Fibroblast of skin of abdomen (primary cell): Measurements from ENCODE around the gene NCAPD3.
"Not testable (repeated sequence)": the region's sequence is repeated elsewhere in the genome, so short reads cannot be mapped to it uniquely, and the experiment has no call there.

Source experiments
- DNase-seq: peaks from one replicate; pipeline ENCODE4 v3.0.0-alpha.2; 2013

The NCAPD3 gene

DNA sequence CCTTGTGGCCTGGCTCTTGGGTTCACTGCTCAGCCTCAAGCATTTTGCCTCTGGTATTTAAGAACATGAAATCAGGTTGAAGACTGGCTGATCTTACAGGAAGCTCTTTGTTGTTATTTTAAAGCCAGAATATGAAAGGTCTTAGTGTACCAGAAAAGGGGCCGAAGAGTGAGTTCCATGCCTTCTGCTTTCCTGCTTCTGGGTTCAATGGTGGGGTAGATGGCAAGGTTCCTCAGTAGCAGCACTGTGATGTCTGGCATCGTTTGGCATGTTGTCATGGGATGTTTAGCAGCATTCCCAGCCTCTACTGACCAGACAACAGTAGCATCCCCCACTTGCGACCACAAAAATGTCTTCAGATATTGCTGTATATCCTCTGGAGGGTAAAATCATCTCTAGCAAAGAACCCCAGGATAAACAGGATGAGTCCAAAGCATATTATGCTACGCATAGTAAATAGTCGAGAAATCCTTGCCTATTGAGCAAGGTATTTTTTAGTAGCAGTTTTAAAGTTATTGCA is 3.1 kb upstream of the NCAPD3 start:
- peak; percentile 23 for DNase-seq

DNA sequence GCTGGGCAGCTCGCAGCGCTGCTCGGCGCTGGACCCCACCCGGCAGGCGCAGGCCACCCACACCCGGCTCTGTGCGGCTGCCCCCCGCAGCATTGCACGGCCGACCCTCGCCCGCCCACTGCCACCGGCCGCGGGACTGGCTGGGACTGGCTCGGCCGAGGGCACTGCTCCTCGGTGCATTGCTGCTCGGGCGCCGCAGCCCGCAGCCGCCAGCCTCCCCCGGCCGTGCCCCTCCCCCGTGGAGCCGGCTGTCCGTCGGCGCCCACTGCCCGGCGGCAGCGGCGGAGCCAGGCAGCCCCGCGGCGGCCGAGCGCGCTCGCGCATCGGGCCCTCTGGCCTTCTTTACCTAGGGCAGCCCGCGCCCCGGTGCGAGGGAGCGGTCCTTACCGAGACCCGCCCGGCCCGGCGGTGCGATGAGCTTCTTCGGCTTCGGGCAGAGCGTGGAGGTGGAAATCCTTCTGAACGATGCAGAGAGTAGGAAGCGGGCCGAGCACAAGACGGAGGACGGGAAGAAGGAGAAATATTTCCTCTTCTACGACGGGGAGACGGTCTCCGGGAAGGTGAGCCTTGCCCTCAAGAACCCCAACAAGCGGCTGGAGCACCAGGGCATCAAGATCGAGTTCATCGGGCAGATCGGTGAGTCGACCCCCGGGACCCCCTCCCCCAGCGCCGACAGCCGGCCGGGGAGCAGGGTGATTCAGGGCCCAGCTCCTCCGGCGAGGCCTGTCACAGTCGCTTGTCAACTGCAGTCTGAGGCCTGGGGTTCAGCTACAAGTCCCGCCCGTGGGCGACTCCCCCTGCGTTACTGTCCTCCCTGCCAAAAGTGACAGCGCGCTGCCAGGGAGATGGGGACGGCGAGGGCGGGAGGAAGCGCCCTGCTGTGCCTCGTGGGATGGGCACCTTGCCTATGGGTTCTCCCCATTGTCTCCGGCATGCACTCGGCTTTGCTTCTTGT is 1.2 kb upstream of the NCAPD3 start:
- DNase-seq, result no peak

DNA sequence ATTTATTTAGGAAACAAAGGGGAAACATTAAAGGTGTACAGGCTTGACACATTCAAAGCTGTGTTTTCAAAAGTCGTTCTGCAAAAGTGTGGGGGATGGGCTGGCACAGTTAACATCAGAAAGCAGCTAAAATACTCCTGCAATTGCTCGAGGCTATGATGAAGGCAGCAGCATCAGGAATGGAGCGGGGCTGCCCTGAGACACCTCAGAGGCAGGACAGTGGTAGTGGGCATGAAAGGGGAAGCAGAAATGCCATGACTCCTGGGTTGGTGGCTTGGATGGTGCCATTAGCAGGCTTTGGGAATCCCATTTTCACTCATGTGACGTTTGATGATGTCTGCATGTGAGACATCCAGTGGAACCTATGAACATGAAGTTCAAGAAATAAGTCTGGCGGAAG is 646 bp downstream of the NCAPD3 start:
- no peak for DNase-seq

DNA sequence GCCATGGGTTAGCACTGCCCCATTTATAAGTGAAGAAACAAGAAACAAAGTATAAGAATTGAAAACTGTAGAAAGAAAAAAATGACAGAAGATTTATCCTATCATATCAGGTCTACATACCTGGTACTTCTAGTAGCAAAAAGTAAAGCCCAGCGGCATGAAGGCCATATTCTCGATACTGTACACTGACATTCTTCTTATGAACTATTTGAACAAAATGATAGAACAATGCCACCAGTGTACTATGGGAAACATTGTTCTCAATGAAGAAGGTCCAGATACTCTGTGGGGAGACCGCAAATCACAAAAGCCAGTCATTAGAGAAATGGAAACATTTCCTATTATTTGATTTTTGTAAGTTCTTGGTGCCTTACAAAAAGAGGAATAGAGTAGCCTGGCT is 7.0 kb downstream of the NCAPD3 start:
- no peak for DNase-seq

DNA sequence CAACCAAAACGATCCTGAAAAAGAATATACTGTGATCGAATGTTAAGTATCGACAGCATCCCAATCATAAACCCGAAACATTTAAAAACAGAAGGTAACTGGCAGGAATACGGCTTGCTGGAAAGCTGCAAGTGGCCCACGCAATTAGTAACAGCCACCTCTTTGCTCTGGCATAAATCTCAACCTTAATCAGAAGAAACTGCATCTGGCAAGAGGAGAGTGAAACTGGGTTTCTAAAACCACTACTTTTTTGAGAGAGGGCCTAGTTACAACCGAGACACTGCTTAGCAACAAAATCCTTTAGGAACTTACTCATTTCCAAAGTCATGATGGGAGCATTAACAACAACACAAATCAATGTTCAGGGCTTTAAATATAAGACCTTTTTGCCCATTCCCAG is 7.9 kb downstream of the NCAPD3 start:
- no peak for DNase-seq

DNA sequence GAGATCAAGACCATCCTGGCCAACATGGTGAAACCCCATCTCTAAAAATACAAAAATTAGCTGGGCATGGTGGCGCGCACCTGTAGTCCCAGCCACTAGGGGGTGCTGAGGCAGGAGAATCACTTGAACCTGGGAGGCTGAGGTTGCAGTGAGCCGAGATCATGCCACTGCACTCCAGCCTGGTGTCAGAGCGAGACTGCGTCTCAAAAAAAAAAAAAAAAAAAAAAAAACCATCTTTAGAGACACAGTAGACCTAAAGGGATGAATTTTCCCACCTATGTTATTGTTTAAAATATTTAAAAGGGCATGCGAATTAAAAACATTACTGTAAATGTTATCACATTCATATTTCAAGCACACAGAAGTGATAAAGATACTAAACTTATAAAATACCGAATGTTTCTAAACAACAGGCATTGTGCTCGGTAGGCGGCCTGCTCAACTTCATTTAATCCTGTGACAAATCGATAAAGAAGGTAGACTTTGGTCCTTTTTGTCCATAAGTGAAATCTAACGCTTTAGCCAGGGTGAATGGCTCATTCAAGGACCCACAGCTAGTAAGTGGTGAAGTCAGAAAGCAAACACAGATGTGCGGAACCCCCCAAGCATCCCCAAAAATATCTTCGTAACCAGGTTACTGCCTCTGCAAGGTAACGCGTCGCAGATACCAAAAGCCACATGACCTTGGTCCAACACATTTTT is 16.1 kb downstream of the NCAPD3 start:
- DNase-seq, result peak; percentile 10

DNA sequence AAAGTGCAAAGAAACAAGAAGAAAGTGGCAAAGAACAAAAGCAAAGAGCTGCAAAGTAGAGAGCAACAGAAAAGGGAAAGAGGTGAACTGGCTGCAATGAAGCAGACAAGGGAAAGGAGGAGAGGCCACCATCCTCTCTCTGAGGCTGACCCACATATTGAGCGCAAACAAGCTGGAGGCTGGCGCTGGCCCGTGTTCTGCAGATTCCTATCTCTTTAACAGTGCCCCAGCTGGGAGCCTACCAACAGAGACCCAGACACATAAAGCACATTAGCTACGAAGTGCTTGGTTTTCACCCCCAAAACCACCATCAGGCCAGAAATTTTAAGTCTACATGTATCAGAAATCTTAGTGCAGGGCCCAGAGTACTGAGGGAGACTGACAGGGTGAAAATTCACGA is 17.6 kb downstream of the NCAPD3 start:
- DNase-seq, result no peak

DNA sequence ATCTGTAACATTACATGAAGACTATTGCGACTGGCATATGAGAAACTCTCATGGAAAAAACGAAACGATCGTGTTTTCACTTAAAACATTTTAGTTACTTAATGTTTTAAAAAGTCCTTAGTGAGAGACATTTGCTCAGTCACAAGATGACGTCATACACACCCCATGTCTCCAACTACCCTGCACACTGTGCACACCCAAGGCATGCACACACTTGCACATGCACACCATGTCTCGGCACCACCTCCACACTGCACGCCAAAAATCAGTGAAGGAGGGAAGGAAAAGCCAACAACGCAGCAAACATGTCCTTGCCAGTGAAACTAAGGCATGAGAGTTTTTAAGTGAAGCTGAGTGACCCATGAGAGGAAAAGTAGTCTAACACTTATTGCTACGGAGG is 18.0 kb downstream of the NCAPD3 start:
- no peak for DNase-seq

DNA sequence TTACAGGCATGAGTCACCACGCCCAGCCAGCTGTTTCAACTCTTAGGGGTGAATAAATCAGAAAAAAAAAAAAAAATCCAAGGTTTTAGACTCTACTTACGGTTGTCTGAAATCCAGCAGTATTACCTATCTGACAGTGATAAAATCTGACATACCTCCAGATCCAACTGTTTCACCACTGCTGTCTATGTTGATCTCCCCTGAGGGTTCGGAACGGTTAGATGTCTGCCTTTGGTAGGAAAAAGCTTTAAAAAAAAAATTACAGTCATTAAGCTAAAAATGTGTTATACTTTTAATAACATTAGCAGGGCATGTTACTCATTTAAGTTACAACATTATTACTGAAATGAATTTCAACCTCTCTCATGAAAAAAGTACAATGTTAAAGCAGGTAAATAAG is 21.1 kb downstream of the NCAPD3 start:
- DNase-seq, result no peak

DNA sequence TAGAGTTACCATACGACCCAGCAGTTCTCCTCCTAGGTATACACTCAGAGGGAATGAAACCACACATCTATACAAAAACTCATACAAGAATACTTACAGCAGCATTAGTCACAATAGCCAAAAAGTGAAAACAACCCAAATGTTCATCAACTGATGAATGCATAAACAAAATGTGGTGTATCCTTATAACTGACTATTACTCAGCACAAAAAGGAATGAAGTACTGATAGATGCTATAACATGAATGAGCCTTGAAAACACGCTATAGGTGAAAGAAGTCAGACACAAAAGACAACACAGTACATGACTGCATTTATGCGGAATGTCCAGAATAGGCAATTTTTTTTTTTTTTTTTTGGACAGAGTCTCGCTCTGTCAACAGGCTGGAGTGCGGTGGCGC is 23.1 kb downstream of the NCAPD3 start:
- no peak for DNase-seq

DNA sequence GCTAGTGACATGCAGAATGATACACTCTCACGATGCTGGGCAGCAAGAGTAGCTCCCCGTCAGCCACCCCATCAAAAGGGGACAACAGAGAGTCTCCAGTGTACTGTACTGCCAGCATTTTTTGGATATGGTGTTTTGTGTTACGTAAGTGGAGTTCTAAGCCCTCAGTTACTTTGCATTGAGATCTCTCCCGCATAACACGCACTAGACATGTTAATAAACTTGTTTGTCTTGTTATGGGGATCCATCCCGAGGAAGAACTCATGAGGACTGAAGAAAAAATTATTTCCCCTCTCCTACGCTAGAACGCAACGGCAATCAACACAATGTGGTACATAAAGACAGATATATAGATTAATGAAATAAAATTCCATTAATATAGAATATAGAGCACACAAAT is 24.2 kb downstream of the NCAPD3 start:
- no peak for DNase-seq

DNA sequence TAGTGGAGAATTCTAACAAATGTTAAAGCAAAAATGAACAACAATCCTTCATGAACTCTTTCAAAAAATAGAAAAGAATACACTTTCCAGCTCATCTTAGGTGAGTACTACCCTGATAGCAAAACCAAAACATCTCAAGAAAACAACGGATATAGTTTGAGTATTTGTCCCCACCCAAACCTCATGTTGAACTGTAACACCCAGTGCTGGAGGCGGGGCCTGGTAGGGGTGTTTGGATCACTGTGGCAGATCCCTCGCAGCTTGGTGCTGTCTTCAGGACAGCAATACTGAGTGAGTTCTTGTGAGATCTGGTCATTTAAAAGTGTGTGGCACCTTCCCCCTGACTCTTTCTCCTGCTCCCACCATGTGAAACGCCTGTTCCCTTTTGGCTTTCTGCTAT is 27.0 kb downstream of the NCAPD3 start:
- DNase-seq, result no peak

DNA sequence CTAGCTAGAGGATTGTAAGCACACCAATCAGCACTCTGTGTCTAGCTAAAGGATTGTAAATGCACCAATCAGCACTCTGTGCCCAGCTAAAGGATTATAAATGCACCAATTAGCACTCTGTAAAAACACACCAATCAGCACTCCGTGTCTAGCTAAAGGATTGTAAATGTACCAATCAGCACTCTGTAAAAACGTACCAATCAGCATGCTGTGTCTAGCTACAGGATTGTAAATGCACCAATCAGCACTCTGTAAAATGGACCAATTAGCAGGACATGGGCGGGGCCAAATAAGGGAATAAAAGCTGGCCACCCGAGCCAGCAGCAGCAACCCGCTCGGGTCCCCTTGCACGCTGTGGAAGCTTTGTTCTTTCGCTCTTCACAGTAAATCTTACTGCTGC is 35.7 kb downstream of the NCAPD3 start:
- not testable (repeated sequence) for DNase-seq

DNA sequence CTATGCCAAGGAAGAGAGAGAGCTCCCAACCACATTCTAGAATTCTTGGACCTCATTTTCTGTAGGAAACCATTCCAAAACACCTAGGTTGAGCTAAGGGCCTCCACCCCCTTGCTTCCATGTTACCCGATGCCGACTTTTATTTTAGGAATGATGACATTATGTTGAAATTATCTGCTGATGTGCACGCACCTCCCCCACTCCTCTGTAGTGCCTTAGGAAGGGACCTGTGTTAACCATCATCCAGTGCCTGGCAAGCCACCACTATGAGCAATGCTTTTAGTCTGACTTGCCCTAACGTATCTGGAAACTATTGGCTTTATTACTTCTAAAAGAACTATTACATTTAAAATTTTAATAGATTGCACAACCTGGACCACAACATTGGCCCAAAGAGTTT is 42.1 kb downstream of the NCAPD3 start:
- DNase-seq, result peak; percentile 42

DNA sequence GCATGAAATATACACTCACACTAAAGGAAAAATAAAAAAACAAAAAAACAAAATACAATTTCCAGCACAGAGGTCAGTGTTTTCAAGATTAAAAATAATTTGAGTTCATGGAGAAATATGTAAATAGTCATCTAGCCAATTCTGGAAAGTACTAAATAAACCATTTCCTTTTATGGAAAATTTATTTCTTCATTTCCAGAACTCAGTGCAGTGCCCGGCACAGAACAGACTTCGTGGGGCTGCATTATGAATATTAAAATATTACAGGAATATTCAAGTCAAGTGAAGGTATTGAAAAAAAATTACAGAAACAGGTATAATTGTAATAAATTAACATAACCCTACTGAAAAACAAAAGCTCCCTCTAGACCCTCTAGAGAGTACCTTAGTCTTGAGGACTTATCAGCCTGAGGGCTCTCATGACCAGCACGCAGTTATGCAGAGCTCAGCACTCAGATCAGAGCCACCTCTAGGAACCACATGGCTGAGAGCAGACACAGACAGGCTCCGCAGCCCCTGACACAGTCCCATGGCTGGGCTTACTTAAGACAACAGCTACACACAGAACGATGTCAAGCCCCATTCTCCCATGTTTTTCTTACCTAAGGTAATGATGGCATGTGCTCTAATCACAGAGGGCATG is 45.6 kb downstream of the NCAPD3 start:
- no peak for DNase-seq

DNA sequence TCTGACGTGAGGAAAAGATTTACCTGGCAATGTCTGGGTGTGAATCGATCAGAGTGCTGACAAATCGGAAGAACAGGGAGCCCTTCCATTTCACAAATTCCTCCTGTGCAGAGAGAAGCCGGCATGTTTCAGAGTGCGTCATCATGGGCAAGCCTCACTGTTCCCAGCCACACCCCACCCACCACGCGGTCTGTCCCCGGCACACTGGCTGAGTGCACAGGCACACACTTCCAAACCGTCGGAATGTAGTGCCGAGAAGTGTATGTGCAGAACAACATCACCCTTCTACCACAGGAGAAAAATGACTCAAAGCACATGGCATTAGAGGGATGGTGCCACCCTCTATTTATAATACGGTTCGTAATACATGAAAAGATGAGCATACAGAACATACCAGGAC is 47.5 kb downstream of the NCAPD3 start:
- DNase-seq, result no peak

DNA sequence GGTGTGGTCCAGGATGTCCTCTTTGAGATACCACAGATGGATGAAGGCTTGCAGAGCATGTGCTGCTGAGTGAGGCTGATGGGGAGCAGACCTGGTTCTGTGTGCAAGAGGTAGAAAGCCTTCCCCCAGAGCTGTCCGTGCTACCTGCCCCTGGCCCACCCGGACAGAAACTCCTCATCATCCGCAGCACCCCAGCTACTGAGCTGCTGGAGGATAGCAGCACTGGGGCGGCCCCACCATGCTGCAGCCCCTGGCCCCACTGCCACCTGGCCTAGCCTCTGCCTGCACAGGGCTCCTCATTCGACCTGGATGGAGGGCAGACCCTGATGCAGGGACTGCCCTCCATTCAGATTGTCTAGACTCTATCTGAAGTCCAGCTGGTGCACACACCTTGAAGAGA is 50.5 kb downstream of the NCAPD3 start:
- no peak for DNase-seq

DNA sequence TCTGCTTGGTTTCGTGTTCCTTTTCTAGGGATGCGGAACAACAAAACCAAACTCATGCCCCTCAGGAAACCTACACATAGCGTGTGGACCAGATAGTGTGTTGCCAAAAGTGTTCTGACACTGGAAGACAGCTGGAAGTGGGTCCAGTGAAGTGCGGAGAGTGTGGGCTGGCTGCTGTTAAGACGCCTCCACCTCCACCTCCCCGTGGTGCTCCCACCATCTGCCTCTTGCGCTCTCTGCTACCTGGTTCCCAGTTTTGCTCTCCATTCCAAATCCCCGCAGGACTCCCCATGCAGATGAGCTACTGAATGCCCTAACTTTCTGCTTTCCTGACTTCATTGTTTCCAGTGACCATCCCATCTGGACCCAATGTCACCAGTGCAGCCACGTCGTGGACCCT is 51.8 kb downstream of the NCAPD3 start:
- no peak for DNase-seq

DNA sequence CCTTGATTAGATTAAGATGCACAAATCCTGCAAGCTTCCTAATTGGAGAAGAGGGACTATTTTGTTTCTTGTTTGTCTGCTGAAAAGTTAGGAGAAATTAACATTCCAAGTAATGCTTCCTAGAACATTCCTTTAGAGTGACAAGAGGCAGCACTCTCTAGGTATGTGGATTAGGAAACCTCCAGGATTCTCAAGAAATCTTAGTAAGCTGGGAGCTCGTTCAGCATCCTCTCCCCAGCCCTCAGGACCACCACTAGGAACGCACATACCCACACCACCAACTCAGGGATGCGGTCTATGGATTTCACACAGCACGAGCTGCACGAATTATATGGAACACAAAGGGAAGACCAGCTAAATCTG is 52.9 kb downstream of the NCAPD3 start:
- DNase-seq, result peak; percentile 24

DNA sequence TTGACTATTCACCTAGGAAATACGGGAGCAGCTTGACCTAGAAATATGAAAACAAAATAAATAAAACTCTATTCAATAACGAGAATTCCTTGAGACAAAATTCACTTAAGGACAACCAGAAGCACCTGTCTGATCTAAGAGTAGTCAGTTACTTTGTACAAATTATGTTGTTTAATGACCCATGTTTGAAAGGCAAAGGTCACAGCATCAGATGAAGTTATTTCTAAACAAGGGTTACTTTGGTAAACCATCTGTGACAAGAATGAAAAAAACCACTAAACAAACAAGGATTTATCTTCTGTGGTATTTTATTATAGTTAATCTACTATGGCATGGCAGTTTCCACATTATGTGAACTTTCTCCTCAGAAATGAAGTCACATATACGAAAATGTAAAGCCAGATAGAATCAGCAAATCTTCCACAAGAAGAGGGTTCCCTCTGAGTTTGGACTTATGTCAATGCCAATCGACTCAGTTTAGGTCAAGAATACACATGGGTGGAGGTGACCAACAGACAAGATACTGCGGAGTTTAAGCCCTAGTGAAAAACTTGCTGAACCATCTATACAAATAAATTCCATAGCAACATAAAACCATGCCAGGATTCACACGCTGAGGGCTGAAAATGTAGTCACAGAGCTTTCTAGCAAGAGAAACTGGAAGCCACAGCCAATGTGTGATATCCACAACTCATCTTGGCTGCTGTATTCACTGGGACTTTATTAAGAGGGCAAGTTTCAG is 53.4 kb downstream of the NCAPD3 start:
- DNase-seq, result no peak

DNA sequence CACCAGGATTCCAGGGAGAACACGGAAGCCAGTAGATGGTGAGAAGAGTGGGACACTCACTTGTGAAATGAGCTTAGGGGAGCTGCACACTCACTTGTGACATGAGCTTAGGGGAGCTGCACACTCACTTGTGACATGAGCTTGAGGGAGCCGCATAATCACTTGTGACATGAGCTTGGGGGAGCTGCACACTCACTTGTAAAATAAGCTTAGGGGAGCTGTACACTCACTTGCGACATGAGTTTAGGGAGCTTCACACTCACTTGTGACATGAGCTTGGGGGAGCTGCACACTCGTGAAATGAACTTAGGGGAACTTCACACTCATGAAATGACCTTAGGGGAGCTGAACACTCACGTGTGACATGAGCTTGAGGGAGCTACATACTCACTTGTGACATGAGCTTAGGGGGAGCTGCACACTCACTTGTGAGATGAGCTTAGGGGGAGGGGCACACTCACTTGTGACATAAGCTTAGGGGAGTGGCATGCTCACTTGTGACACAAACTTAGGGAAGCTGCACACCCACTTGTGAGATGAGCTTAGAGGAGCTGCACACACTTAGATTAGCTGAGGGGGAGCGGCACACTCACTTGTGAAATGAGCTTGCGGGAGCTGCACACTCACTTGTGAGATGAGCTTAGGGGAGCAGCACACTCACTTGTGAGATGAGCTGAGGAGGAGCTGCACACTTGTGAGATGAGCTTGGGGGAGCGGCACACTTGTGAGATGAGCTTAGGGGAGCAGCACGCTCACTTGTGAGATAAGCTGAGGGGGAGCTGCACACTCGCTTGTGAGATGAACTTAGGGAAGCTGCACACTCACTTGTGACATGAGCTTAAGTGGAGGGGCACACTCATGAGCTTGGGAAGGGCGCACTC is 59.0 kb downstream of the NCAPD3 start:
- DNase-seq, result no peak

DNA sequence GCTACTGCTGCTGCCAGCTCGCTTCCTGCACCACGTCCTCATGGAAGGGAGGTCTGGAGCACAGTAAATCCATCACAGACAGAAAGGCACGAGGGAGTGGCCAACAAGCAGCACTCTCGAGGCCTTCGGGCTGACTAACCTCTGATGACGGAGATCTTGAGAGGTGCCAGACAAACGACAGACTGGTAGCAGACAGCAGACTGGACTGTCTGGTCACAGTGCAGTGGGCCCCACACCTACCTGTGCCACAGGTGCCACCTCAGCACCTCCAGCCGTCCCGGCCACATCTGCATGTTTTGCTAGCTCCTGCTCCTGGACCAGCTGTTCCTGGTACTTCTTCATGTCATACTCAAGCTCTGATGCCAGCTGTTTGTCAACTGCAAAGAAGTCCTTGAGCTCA is 64.1 kb downstream of the NCAPD3 start:
- no peak for DNase-seq
